ENCODE data around the gene GJD4.

Gene GJD4

GRCh38 chr10:35567951-35568350, 37.2 kb upstream of the GJD4 start:
- Histone ChIP-seq H3K36me3 (ENCODE audit: control insufficient read depth, low read length) (no peaks in the 10 kb centered on the region; the same call in 1 of the 2 replicates), H3K27me3 (ENCODE audit: control insufficient read depth, low read length) (no peaks in the 10 kb centered on the region), H3K79me2 (ENCODE audit: control insufficient read depth, low read length) (no peaks in the 10 kb centered on the region), H3F3A (ENCODE audit: control insufficient read depth, insufficient read depth) (no peaks in the 10 kb centered on the region), H3K4me2 (ENCODE audit: low read length) (no peak overlapping the region), H3K4me3 (ENCODE audit: low read length) (no peak overlapping the region), H3K9me2 (replicated peaks; ENCODE audit: control insufficient read depth, low read length) (no peaks in the 10 kb centered on the region), H3K27ac (ENCODE audit: low read depth, low read length) (no peak overlapping the region), H4K20me1 (ENCODE audit: control insufficient read depth, insufficient read depth, low read depth, low read length) (no peaks in the 10 kb centered on the region), H3K9me3 (ENCODE audit: control insufficient read depth, insufficient read depth, low read length) (no peaks in the 10 kb centered on the region), H3K4me1 (ENCODE audit: control insufficient read depth, low read length) (peaks cover 8% of the 10 kb centered on the region)
- TF ChIP-seq EZH2phosphoT487 (IDR thresholded peaks at IDR 0.05; ENCODE audit: borderline replicate concordance, low read length), result no peak
- TF ChIP-seq CTCF (IDR thresholded peaks at IDR 0.05; ENCODE audit: low read depth, low read length, poor library complexity, severe bottlenecking), result no peak

DNA sequence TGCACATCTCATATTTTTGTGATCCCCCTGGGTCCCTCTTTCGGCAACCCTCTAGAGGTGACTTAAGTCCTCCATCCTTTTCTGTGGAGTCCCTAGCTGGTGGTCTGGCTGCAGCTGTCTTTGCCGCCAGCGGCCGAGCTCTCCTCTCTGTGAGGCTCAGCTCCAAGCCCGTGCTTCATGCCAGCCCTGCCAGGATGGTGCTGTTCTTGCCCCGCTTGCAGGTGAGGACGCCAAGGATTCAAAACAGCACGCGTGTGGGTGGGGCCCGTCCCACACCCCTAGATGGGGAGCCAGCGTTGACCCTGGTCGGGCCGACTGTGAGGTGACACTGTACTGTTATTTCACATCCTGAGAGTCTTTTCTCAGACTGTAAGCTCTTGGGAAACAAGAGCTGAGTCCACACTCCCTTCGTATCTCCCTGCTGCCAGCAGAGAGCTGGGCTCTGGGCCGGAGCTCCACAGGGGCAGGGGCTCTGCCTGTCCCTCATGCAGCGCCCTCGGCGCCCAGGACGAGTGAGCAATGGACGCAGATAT, 36.6 kb upstream of the GJD4 start:
- no peak overlapping the region for H3K4me2 ChIP-seq (ENCODE audit: low read length)
- no peaks in the 10 kb centered on the region for H3K27me3 ChIP-seq (ENCODE audit: control insufficient read depth, low read length)
- H4K20me1 ChIP-seq (ENCODE audit: control insufficient read depth, insufficient read depth, low read depth, low read length), result no peaks in the 10 kb centered on the region
- no peaks in the 10 kb centered on the region for H3K9me3 ChIP-seq (ENCODE audit: control insufficient read depth, insufficient read depth, low read length)
- H3K27ac ChIP-seq (ENCODE audit: low read depth, low read length), result no peak overlapping the region
- no peaks in the 10 kb centered on the region for H3K9me2 ChIP-seq (replicated peaks; ENCODE audit: control insufficient read depth, low read length)
- TF ChIP-seq CTCF (IDR thresholded peaks at IDR 0.05; ENCODE audit: low read depth, low read length, poor library complexity, severe bottlenecking), result no peak
- no peak for TF ChIP-seq EZH2phosphoT487 (IDR thresholded peaks at IDR 0.05; ENCODE audit: borderline replicate concordance, low read length)
- no peak overlapping the region for H3K4me3 ChIP-seq (ENCODE audit: low read length)
- no peaks in the 10 kb centered on the region for H3F3A ChIP-seq (ENCODE audit: control insufficient read depth, insufficient read depth)
- H3K36me3 ChIP-seq (ENCODE audit: control insufficient read depth, low read length), result no peaks in the 10 kb centered on the region; the same call in 1 of the 2 replicates
- peaks cover 8% of the 10 kb centered on the region for H3K4me1 ChIP-seq (ENCODE audit: control insufficient read depth, low read length)
- H3K79me2 ChIP-seq (ENCODE audit: control insufficient read depth, low read length), result no peaks in the 10 kb centered on the region

GRCh38 chr10:35569111-35569707, 35.9 kb upstream of the GJD4 start:
- Histone ChIP-seq H3K79me2 (ENCODE audit: control insufficient read depth, low read length) (no peaks in the 10 kb centered on the region), H3K4me2 (ENCODE audit: low read length) (no peak overlapping the region), H3K9me2 (replicated peaks; ENCODE audit: control insufficient read depth, low read length) (no peaks in the 10 kb centered on the region), H3K27me3 (ENCODE audit: control insufficient read depth, low read length) (no peaks in the 10 kb centered on the region), H3F3A (ENCODE audit: control insufficient read depth, insufficient read depth) (no peaks in the 10 kb centered on the region), H4K20me1 (ENCODE audit: control insufficient read depth, insufficient read depth, low read depth, low read length) (no peaks in the 10 kb centered on the region), H3K4me1 (ENCODE audit: control insufficient read depth, low read length) (peaks cover 7% of the 10 kb centered on the region), H3K36me3 (ENCODE audit: control insufficient read depth, low read length) (no peaks in the 10 kb centered on the region; the same call in 1 of the 2 replicates), H3K9me3 (ENCODE audit: control insufficient read depth, insufficient read depth, low read length) (no peaks in the 10 kb centered on the region), H3K4me3 (ENCODE audit: low read length) (no peak overlapping the region), H3K27ac (ENCODE audit: low read depth, low read length) (no peak overlapping the region)
- TF ChIP-seq EZH2phosphoT487 (IDR thresholded peaks at IDR 0.05; ENCODE audit: borderline replicate concordance, low read length), result no peak
- no peak for TF ChIP-seq CTCF (IDR thresholded peaks at IDR 0.05; ENCODE audit: low read depth, low read length, poor library complexity, severe bottlenecking)
